Mesendoderm (in vitro differentiated cells): Measurements from ENCODE around the gene CARD19.

ENCODE experiments used
- DNase-seq: peaks from one replicate; pipeline ENCODE4 v3.0.0; 2013
- H2AK5ac ChIP-seq: 2 replicates; pipeline ENCODE4 v1.6.1; 2013; ENCODE audit warnings: low read length, inconsistent platforms
- H2BK120ac ChIP-seq: 2 replicates; pipeline ENCODE4 v1.6.1; 2013; ENCODE audit warnings: low read depth, mild to moderate bottlenecking, low read length, moderate library complexity, mixed read lengths
- H2BK15ac ChIP-seq: replicated peaks from 2 replicates; pipeline ENCODE4 v1.6.1; 2013; ENCODE audit warnings: low read depth, mild to moderate bottlenecking, moderate library complexity
- H2BK5ac ChIP-seq: 2 replicates; pipeline ENCODE4 v1.6.1; 2013; ENCODE audit warnings: low read length, inconsistent platforms
- H3K18ac ChIP-seq: 2 replicates; pipeline ENCODE4 v1.6.1; 2013; ENCODE audit warnings: mild to moderate bottlenecking, low read length, mixed read lengths
- H3K23ac ChIP-seq: one replicate; pipeline ENCODE4 v1.6.1; 2013; ENCODE audit warnings: low read length
- H3K27ac ChIP-seq: 2 replicates; pipeline ENCODE4 v1.5.1; 2013; ENCODE audit warnings: low read depth, mild to moderate bottlenecking, inconsistent platforms, low read length, moderate library complexity
- H3K27me3 ChIP-seq: 2 replicates; pipeline ENCODE4 v1.6.1; 2013; ENCODE audit warnings: low read length, control low read depth, mild to moderate bottlenecking, inconsistent platforms; ENCODE audit not compliant: insufficient read depth, poor library complexity
- H3K36me3 ChIP-seq: 2 replicates; pipeline ENCODE4 v1.6.1; 2013; ENCODE audit warnings: low read length, inconsistent platforms; ENCODE audit not compliant: control insufficient read depth, insufficient read depth
- H3K4ac ChIP-seq: one replicate; pipeline ENCODE4 v1.6.1; 2013; ENCODE audit warnings: low read depth, mild to moderate bottlenecking, low read length, moderate library complexity
- H3K4me1 ChIP-seq: 2 replicates; pipeline ENCODE4 v1.6.1; 2013; ENCODE audit warnings: low read depth, low read length, inconsistent platforms; ENCODE audit not compliant: control insufficient read depth
- H3K4me2 ChIP-seq: 2 replicates; pipeline ENCODE4 v1.6.1; 2013; ENCODE audit warnings: low read length
- H3K4me3 ChIP-seq: 2 replicates; pipeline ENCODE4 v1.5.1; 2013; ENCODE audit warnings: mild to moderate bottlenecking, low read length
- H3K56ac ChIP-seq: one replicate; pipeline ENCODE4 v1.6.1; 2013; ENCODE audit warnings: low read length
- H3K79me1 ChIP-seq: 2 replicates; pipeline ENCODE4 v1.6.1; 2013; ENCODE audit warnings: low read length, inconsistent platforms
- H3K79me2 ChIP-seq: 2 replicates; pipeline ENCODE4 v1.6.1; 2013; ENCODE audit warnings: mild to moderate bottlenecking, low read length; ENCODE audit not compliant: control insufficient read depth, insufficient read depth
- H3K9ac ChIP-seq: 2 replicates; pipeline ENCODE4 v1.6.1; 2013; ENCODE audit warnings: low read length, inconsistent platforms
- H4K5ac ChIP-seq: one replicate; pipeline ENCODE4 v1.6.1; 2013; ENCODE audit warnings: low read length
- H4K8ac ChIP-seq: one replicate; pipeline ENCODE4 v1.6.1; 2013; ENCODE audit warnings: low read depth, mild to moderate bottlenecking, control low read depth, low read length, moderate library complexity
- WGBS: extraction: QIAGEN DNeasy Blood & Tissue Kit; methylation state at CpG from one replicate; pipeline ENCODE4 v1.1.7; 2013; ENCODE audit warnings: low lambda C conversion rate, missing lambda C conversion rate; ENCODE audit not compliant: insufficient coverage; ENCODE audit errors: extremely low coverage; 5-methylcytosine and 5-hydroxymethylcytosine counted together

Gene CARD19

GRCh38 chr9:93110311-93110855 is 14.4 kb downstream of the CARD19 start:
- H2BK120ac ChIP-seq: no peak overlapping the region
- no peak overlapping the region for H3K27ac ChIP-seq
- H4K8ac ChIP-seq: no peak overlapping the region
- no CpG with 5 or more reads among the region's 14 CpGs for WGBS
- H3K79me2 ChIP-seq: no peaks in the 10 kb centered on the region
- no peak overlapping the region for H2AK5ac ChIP-seq
- H3K56ac ChIP-seq: no peak overlapping the region
- H3K36me3 ChIP-seq: no peaks in the 10 kb centered on the region
- no peak overlapping the region for H3K4ac ChIP-seq
- H2BK15ac ChIP-seq: no peak overlapping the region
- H3K23ac ChIP-seq: no peak overlapping the region
- no peak overlapping the region for H4K5ac ChIP-seq
- no peak for DNase-seq
- no peak overlapping the region for H3K9ac ChIP-seq
- no peak overlapping the region for H3K4me2 ChIP-seq
- no peaks in the 10 kb centered on the region for H3K27me3 ChIP-seq
- H3K4me3 ChIP-seq: no peak overlapping the region
- no peaks in the 10 kb centered on the region for H3K79me1 ChIP-seq
- H3K4me1 ChIP-seq: no peaks in the 10 kb centered on the region
- no peak overlapping the region for H2BK5ac ChIP-seq
- H3K18ac ChIP-seq: no peak overlapping the region

GRCh38 chr9:93111001-93111370 is 15.0 kb downstream of the CARD19 start:
- no peaks in the 10 kb centered on the region for H3K36me3 ChIP-seq
- no peak overlapping the region for H3K4me3 ChIP-seq
- H3K79me2 ChIP-seq: no peaks in the 10 kb centered on the region
- no peak overlapping the region for H4K8ac ChIP-seq
- no peak overlapping the region for H3K4me2 ChIP-seq
- H3K56ac ChIP-seq: no peak overlapping the region
- DNase-seq: no peak
- H2BK120ac ChIP-seq: no peak overlapping the region
- no peak overlapping the region for H3K4ac ChIP-seq
- no peak overlapping the region for H3K9ac ChIP-seq
- WGBS: no CpG with 5 or more reads among the region's 11 CpGs
- H3K79me1 ChIP-seq: no peaks in the 10 kb centered on the region
- no peak overlapping the region for H3K23ac ChIP-seq
- H2BK5ac ChIP-seq: no peak overlapping the region
- no peaks in the 10 kb centered on the region for H3K4me1 ChIP-seq
- no peaks in the 10 kb centered on the region for H3K27me3 ChIP-seq
- H3K18ac ChIP-seq: no peak overlapping the region
- H2AK5ac ChIP-seq: no peak overlapping the region
- H4K5ac ChIP-seq: no peak overlapping the region
- no peak overlapping the region for H3K27ac ChIP-seq
- H2BK15ac ChIP-seq: no peak overlapping the region

- no peaks in the 10 kb centered on the region for H3K4me1 ChIP-seq
- H3K36me3 ChIP-seq: no peaks in the 10 kb centered on the region
- no peak overlapping the region for H3K4me2 ChIP-seq
- DNase-seq: no peak
- no peaks in the 10 kb centered on the region for H3K79me2 ChIP-seq
- H4K8ac ChIP-seq: no peak overlapping the region
- H2BK5ac ChIP-seq: no peak overlapping the region
- H3K27ac ChIP-seq: no peak overlapping the region
- H2AK5ac ChIP-seq: no peak overlapping the region
- no peak overlapping the region for H3K23ac ChIP-seq
- no peak overlapping the region for H3K4me3 ChIP-seq
- no peaks in the 10 kb centered on the region for H3K79me1 ChIP-seq
- H2BK120ac ChIP-seq: no peak overlapping the region
- H3K4ac ChIP-seq: no peak overlapping the region
- H3K18ac ChIP-seq: no peak overlapping the region
- WGBS: no CpG with 5 or more reads among the region's 18 CpGs
- no peak overlapping the region for H3K56ac ChIP-seq
- H2BK15ac ChIP-seq: no peak overlapping the region
- H3K9ac ChIP-seq: no peak overlapping the region
- no peaks in the 10 kb centered on the region for H3K27me3 ChIP-seq
- no peak overlapping the region for H4K5ac ChIP-seq
Observed at GRCh38 chr9:93111371-93112115, 15.5 kb downstream of the CARD19 start.

- Histone ChIP-seq H3K36me3 (no peaks in the 10 kb centered on the region), H4K8ac (no peak overlapping the region), H2AK5ac (no peak overlapping the region), H2BK5ac (no peak overlapping the region), H3K79me1 (no peaks in the 10 kb centered on the region), H3K4ac (no peak overlapping the region), H3K4me3 (no peak overlapping the region), H2BK15ac (no peak overlapping the region), H3K4me1 (no peaks in the 10 kb centered on the region), H3K27me3 (no peaks in the 10 kb centered on the region), H2BK120ac (no peak overlapping the region), H3K9ac (no peak overlapping the region), H3K79me2 (no peaks in the 10 kb centered on the region), H3K27ac (no peak overlapping the region), H3K18ac (no peak overlapping the region), H3K4me2 (no peak overlapping the region), H3K23ac (no peak overlapping the region), H4K5ac (no peak overlapping the region), H3K56ac (no peak overlapping the region)
- no peak for DNase-seq
- WGBS: no CpG with 5 or more reads among the region's 15 CpGs
Observed at GRCh38 chr9:93112116-93112863, 16.3 kb downstream of the CARD19 start.

GRCh38 chr9:93112864-93113389 is 16.9 kb downstream of the CARD19 start:
- Histone ChIP-seq H3K79me2 (no peaks in the 10 kb centered on the region), H3K36me3 (no peaks in the 10 kb centered on the region), H2BK120ac (no peak overlapping the region), H3K56ac (no peak overlapping the region), H2BK5ac (no peak overlapping the region), H3K27ac (no peak overlapping the region), H3K4me1 (no peaks in the 10 kb centered on the region), H4K5ac (no peak overlapping the region), H4K8ac (no peak overlapping the region), H3K79me1 (no peaks in the 10 kb centered on the region), H3K4me2 (no peak overlapping the region), H3K23ac (no peak overlapping the region), H2AK5ac (no peak overlapping the region), H3K18ac (no peak overlapping the region), H3K4ac (no peak overlapping the region), H3K9ac (no peak overlapping the region), H3K4me3 (no peak overlapping the region), H3K27me3 (no peaks in the 10 kb centered on the region), H2BK15ac (no peak overlapping the region)
- no CpG with 5 or more reads among the region's 13 CpGs for WGBS
- no peak for DNase-seq
